GM19455 (cell line): ENCODE results near the gene C10orf105.

Experiments used
- ATAC-seq: cut with Tn5 transposase; IDR thresholded peaks from one replicate; pipeline ENCODE4 v1.9.1; 2021; ENCODE audit not compliant: unreplicated experiment

C10orf105 gene

GRCh38 chr10:71737834-71738197, 18.2 kb upstream of the C10orf105 start:
- no peak for ATAC-seq

- ATAC-seq, result no peak
Observed at GRCh38 chr10:71737001-71737833, 17.6 kb upstream of the C10orf105 start.

- no peak for ATAC-seq
Observed at GRCh38 chr10:71736570-71736952, 17.0 kb upstream of the C10orf105 start.

- ATAC-seq, result no peak
Observed at GRCh38 chr10:71735709-71736569, 16.4 kb upstream of the C10orf105 start.

GRCh38 chr10:71734797-71735196, 15.2 kb upstream of the C10orf105 start:
- no peak for ATAC-seq

- no peak for ATAC-seq
Observed at GRCh38 chr10:71731791-71732190, 12.2 kb upstream of the C10orf105 start.

GRCh38 chr10:71729161-71729636, 9.6 kb upstream of the C10orf105 start:
- ATAC-seq, result no peak

GRCh38 chr10:71727738-71728737, 8.5 kb upstream of the C10orf105 start:
- peak; percentile 60 for ATAC-seq

GRCh38 chr10:71727105-71727737, 7.6 kb upstream of the C10orf105 start:
- peak; percentile 45 for ATAC-seq

GRCh38 chr10:71726580-71727104, 7.1 kb upstream of the C10orf105 start:
- ATAC-seq, result peak; percentile 18

- no peak for ATAC-seq
Observed at GRCh38 chr10:71725998-71726579, 6.5 kb upstream of the C10orf105 start.

- no peak for ATAC-seq
Observed at GRCh38 chr10:71725249-71725648, 5.7 kb upstream of the C10orf105 start.

- no peak for ATAC-seq
Observed at GRCh38 chr10:71724539-71724938, 5.0 kb upstream of the C10orf105 start.

GRCh38 chr10:71723311-71723710, 3.7 kb upstream of the C10orf105 start:
- no peak for ATAC-seq

- no peak for ATAC-seq
Observed at GRCh38 chr10:71722849-71723248, 3.3 kb upstream of the C10orf105 start.

- ATAC-seq, result no peak
Observed at GRCh38 chr10:71721313-71721712, 1.7 kb upstream of the C10orf105 start.

- ATAC-seq, result no peak
Observed at GRCh38 chr10:71720288-71720687, 710 bp upstream of the C10orf105 start.

- ATAC-seq, result no peak
Observed at GRCh38 chr10:71719042-71719441, 536 bp downstream of the C10orf105 start.

- ATAC-seq, result no peak
Observed at GRCh38 chr10:71718165-71718698, 1.3 kb downstream of the C10orf105 start.
